ENCODE data around the gene PSEN1. TPM values are rescaled to one million over a fixed set of nuclear protein-coding genes. Genes with fewer than 3 reads are reported as not detected.
A peak's percentile ranks its signal among the peaks of the same experiment; 100 is the strongest.

Gene PSEN1
- total and polyA plus RNA-seq, 2 experiments from 2014 or later: 46.3 to 49.5 TPM

DNA sequence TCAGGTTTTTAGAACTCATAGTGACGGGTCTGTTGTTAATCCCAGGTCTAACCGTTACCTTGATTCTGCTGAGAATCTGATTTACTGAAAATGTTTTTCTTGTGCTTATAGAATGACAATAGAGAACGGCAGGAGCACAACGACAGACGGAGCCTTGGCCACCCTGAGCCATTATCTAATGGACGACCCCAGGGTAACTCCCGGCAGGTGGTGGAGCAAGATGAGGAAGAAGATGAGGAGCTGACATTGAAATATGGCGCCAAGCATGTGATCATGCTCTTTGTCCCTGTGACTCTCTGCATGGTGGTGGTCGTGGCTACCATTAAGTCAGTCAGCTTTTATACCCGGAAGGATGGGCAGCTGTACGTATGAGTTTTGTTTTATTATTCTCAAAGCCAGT, 34.4 kb downstream of the PSEN1 start:
- WGBS, 2 experiments (ENCODE audit: low coverage in 1 of 2, low lambda C conversion rate in 2 of 2, missing lambda C conversion rate in 2 of 2): 81 to 84% methylated on average over 11 of the region's 11 CpGs
- H3K9me2 ChIP-seq (ENCODE audit: insufficient read depth): no peaks in the 10 kb centered on the region
- no peak for TF ChIP-seq EZH2 (IDR thresholded peaks at IDR 0.05; ENCODE audit: insufficient read depth, poor library complexity, severe bottlenecking)
- no peak for TF ChIP-seq EZH2phosphoT487 (IDR thresholded peaks at IDR 0.05; ENCODE audit: insufficient read depth, low read depth)
- no peak for DNase-seq
- no peaks in the 10 kb centered on the region for H3F3A ChIP-seq (ENCODE audit: insufficient read depth)
- in situ Hi-C loops (cut with MboI): no loop called here
- no peak overlapping the region for H3K4me2 ChIP-seq (ENCODE audit: unreplicated experiment)
- no peaks in the 10 kb centered on the region for H3K79me2 ChIP-seq (ENCODE audit: insufficient read depth)
- peaks cover 40% of the 10 kb centered on the region; the same call in 1 of the 2 replicates for H3K36me3 ChIP-seq (ENCODE audit: low read depth)
- no peak overlapping the region for H3K4me3 ChIP-seq
- H4K20me1 ChIP-seq (ENCODE audit: insufficient read depth): no peaks in the 10 kb centered on the region
- H3K27ac ChIP-seq: no peak overlapping the region
- no peak overlapping the region for H3K9ac ChIP-seq
- no peaks in the 10 kb centered on the region for H3K4me1 ChIP-seq (ENCODE audit: insufficient read depth)
- no peaks in the 10 kb centered on the region for H3K27me3 ChIP-seq (replicated peaks; ENCODE audit: insufficient read depth)
- H3K9me3 ChIP-seq (ENCODE audit: low read depth): no peaks in the 10 kb centered on the region
- H2AFZ ChIP-seq: no peak overlapping the region

GRCh38 chr14:73172500-73172899, 36.2 kb downstream of the PSEN1 start:
- WGBS, 2 experiments (ENCODE audit: low coverage in 1 of 2, low lambda C conversion rate in 2 of 2, missing lambda C conversion rate in 2 of 2): 66 to 72% methylated on average over 3 of the region's 3 CpGs
- TF ChIP-seq EZH2phosphoT487 (IDR thresholded peaks at IDR 0.05; ENCODE audit: insufficient read depth, low read depth): no peak
- TF ChIP-seq EZH2 (IDR thresholded peaks at IDR 0.05; ENCODE audit: insufficient read depth, poor library complexity, severe bottlenecking): no peak
- no peak overlapping the region for H3K4me2 ChIP-seq (ENCODE audit: unreplicated experiment)

DNA sequence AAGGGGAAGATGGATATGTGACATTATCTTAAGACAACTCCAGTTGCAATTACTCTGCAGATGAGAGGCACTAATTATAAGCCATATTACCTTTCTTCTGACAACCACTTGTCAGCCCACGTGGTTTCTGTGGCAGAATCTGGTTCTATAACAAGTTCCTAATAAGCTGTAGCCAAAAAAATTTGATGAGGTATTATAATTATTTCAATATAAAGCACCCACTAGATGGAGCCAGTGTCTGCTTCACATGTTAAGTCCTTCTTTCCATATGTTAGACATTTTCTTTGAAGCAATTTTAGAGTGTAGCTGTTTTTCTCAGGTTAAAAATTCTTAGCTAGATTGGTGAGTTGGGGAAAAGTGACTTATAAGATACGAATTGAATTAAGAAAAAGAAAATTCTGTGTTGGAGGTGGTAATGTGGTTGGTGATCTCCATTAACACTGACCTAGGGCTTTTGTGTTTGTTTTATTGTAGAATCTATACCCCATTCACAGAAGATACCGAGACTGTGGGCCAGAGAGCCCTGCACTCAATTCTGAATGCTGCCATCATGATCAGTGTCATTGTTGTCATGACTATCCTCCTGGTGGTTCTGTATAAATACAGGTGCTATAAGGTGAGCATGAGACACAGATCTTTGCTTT, 36.9 kb downstream of the PSEN1 start:
- Histone ChIP-seq H3K27me3 (replicated peaks; ENCODE audit: insufficient read depth) (no peaks in the 10 kb centered on the region), H3K9me3 (ENCODE audit: low read depth) (no peaks in the 10 kb centered on the region), H2AFZ (no peak overlapping the region), H3K4me1 (ENCODE audit: insufficient read depth) (no peaks in the 10 kb centered on the region), H3K9ac (no peak overlapping the region), H4K20me1 (ENCODE audit: insufficient read depth) (no peaks in the 10 kb centered on the region), H3K9me2 (ENCODE audit: insufficient read depth) (no peaks in the 10 kb centered on the region), H3K4me2 (ENCODE audit: unreplicated experiment) (no peak overlapping the region), H3K36me3 (ENCODE audit: low read depth) (peaks cover 40% of the 10 kb centered on the region; the same call in 1 of the 2 replicates), H3K79me2 (ENCODE audit: insufficient read depth) (no peaks in the 10 kb centered on the region), H3K27ac (no peak overlapping the region), H3K4me3 (no peak overlapping the region), H3F3A (ENCODE audit: insufficient read depth) (no peaks in the 10 kb centered on the region; the same call in 1 of the 2 replicates)
- DNase-seq: peak; percentile 70
- in situ Hi-C loops (cut with MboI): no loop called here
- WGBS, 2 experiments (ENCODE audit: low coverage in 1 of 2, low lambda C conversion rate in 2 of 2, missing lambda C conversion rate in 2 of 2): 42 to 43% methylated on average over 3 of the region's 3 CpGs
- no peak for TF ChIP-seq EZH2 (IDR thresholded peaks at IDR 0.05; ENCODE audit: insufficient read depth, poor library complexity, severe bottlenecking)
- no peak for TF ChIP-seq EZH2phosphoT487 (IDR thresholded peaks at IDR 0.05; ENCODE audit: insufficient read depth, low read depth)

More at GRCh38 chr14:73172500-73172899, 36.2 kb downstream of the PSEN1 start:
- no peaks in the 10 kb centered on the region for H3K27me3 ChIP-seq (replicated peaks; ENCODE audit: insufficient read depth)
- no peak overlapping the region for H3K27ac ChIP-seq
- peaks cover 40% of the 10 kb centered on the region; the same call in 1 of the 2 replicates for H3K36me3 ChIP-seq (ENCODE audit: low read depth)
- H3K9ac ChIP-seq: no peak overlapping the region
- H2AFZ ChIP-seq: no peak overlapping the region
- in situ Hi-C loops (cut with MboI): no loop called here
- H3K9me2 ChIP-seq (ENCODE audit: insufficient read depth): no peaks in the 10 kb centered on the region
- no peaks in the 10 kb centered on the region for H3K79me2 ChIP-seq (ENCODE audit: insufficient read depth)
- H3K9me3 ChIP-seq (ENCODE audit: low read depth): no peaks in the 10 kb centered on the region
- H3K4me3 ChIP-seq: no peak overlapping the region
- H3F3A ChIP-seq (ENCODE audit: insufficient read depth): no peaks in the 10 kb centered on the region; the same call in 1 of the 2 replicates
- H4K20me1 ChIP-seq (ENCODE audit: insufficient read depth): no peaks in the 10 kb centered on the region
- DNase-seq: no peak
- H3K4me1 ChIP-seq (ENCODE audit: insufficient read depth): no peaks in the 10 kb centered on the region

DNA sequence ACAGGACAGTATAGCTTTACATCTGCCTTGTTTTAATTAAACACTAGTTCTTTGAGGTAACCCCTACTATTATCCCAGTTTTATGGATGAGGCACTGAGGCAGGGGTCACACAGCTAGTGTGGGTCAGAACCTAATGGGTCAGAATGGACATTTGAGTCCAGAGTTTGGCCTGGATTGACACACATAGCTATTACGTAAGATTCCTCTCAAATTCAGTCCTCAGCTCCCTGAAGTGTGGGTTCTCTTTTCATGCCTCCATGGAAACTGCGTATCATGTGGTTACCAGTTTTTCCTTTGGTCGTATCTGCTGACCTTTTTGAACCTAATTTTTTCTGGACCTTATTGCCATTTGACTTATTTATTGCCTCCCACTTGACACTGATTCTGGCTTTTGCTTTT, 40.4 kb downstream of the PSEN1 start:
- Histone ChIP-seq H3K4me3 (no peak overlapping the region), H3K4me1 (ENCODE audit: insufficient read depth) (peaks cover 14% of the 10 kb centered on the region), H3K4me2 (ENCODE audit: unreplicated experiment) (no peak overlapping the region), H2AFZ (no peak overlapping the region), H4K20me1 (ENCODE audit: insufficient read depth) (no peaks in the 10 kb centered on the region), H3K27me3 (replicated peaks; ENCODE audit: insufficient read depth) (no peaks in the 10 kb centered on the region), H3K9me2 (ENCODE audit: insufficient read depth) (no peaks in the 10 kb centered on the region), H3K36me3 (ENCODE audit: low read depth) (peaks cover 30% of the 10 kb centered on the region; the same call in 1 of the 2 replicates), H3F3A (ENCODE audit: insufficient read depth) (peaks cover 22% of the 10 kb centered on the region), H3K27ac (no peak overlapping the region), H3K9me3 (ENCODE audit: low read depth) (no peaks in the 10 kb centered on the region), H3K79me2 (ENCODE audit: insufficient read depth) (no peaks in the 10 kb centered on the region), H3K9ac (no peak overlapping the region)
- TF ChIP-seq EZH2phosphoT487 (IDR thresholded peaks at IDR 0.05; ENCODE audit: insufficient read depth, low read depth): no peak
- TF ChIP-seq EZH2 (IDR thresholded peaks at IDR 0.05; ENCODE audit: insufficient read depth, poor library complexity, severe bottlenecking): no peak
- 80 to 82% methylated on average over 3 of the region's 3 CpGs for WGBS, 2 experiments (ENCODE audit: low coverage in 1 of 2, low lambda C conversion rate in 2 of 2, missing lambda C conversion rate in 2 of 2)
- in situ Hi-C loops (cut with MboI): no loop called here
- peak; percentile 4 for DNase-seq

Measured in GM23248 (cell line).